Right lung (tissue), 10 donors: ENCODE results near the gene SSPN. TPM values are rescaled to one million over a fixed set of nuclear protein-coding genes. Genes with fewer than 3 reads are reported as not detected.

Source experiments
- DNase-seq, 2 donors: peaks; one replicate each; pipeline ENCODE4 v3.0.0-alpha.2; 2013
- long read RNA-seq, 8 donors: transcript quantifications; one replicate each; lab custom pipeline, GENCODE V29; 2026
- polyA plus RNA-seq, 5 donors: library from polyadenylated mRNA; unstranded; fragments of 120-200 nt; gene quantifications; one replicate each; pipeline versions ENCODE4 v1.2.1 to v1.2.3, GENCODE V29; 2013; ENCODE audit warnings: inconsistent platforms in 1 of 5, low replicate concordance in 1 of 5; ENCODE audit not compliant: insufficient read length in 5 of 5, insufficient read depth in 1 of 5

Gene SSPN, protein sequence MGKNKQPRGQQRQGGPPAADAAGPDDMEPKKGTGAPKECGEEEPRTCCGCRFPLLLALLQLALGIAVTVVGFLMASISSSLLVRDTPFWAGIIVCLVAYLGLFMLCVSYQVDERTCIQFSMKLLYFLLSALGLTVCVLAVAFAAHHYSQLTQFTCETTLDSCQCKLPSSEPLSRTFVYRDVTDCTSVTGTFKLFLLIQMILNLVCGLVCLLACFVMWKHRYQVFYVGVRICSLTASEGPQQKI
- polyA plus RNA-seq = 10 to 100 TPM; 10.4 to 16.9 (median 14.6) TPM
- long read RNA-seq, donor 1, full-length matches to known transcripts = 7 of 7 reads
- long read RNA-seq, donor 1, partial matches to known transcripts = 0 of 7 reads
- long read RNA-seq, donor 1, other reads (novel, unspliced or antisense) = 0 of 7 reads
- long read RNA-seq, donor 2, partial matches to known transcripts = 0 of 4 reads
- long read RNA-seq, donor 2, other reads (novel, unspliced or antisense) = 0 of 4 reads
- long read RNA-seq, donor 3, partial matches to known transcripts = 0 of 2 reads
- long read RNA-seq, donor 3, other reads (novel, unspliced or antisense) = 0 of 2 reads
- long read RNA-seq, donor 4, partial matches to known transcripts = 0 of 4 reads
- long read RNA-seq, donor 4, other reads (novel, unspliced or antisense) = 0 of 4 reads
- long read RNA-seq, donor 5, transcript SSPN-201 (3 exons, 2,788 nt) = major isoform, 6 of 6 reads
- long read RNA-seq, donor 5, partial matches to known transcripts = 0 of 6 reads
- long read RNA-seq, donor 5, other reads (novel, unspliced or antisense) = 0 of 6 reads
- long read RNA-seq, donor 6, transcript SSPN-201 (3 exons, 2,788 nt) = major isoform, 7 of 7 reads
- long read RNA-seq, donor 6, partial matches to known transcripts = 0 of 7 reads
- long read RNA-seq, donor 6, other reads (novel, unspliced or antisense) = 0 of 7 reads
- long read RNA-seq, donor 7, partial matches to known transcripts = 0 of 2 reads
- long read RNA-seq, donor 7, other reads (novel, unspliced or antisense) = 0 of 2 reads
- long read RNA-seq, donor 8 = 0 reads

GRCh38 chr12:26195250-26195640 lies at the start of gene SSPN:
TSS of gene SSPN (plus strand) at chr12:26195573. CDS start at chr12:26195673, 100 bp downstream.
- peak; percentile 66 to 78 for DNase-seq

DNA sequence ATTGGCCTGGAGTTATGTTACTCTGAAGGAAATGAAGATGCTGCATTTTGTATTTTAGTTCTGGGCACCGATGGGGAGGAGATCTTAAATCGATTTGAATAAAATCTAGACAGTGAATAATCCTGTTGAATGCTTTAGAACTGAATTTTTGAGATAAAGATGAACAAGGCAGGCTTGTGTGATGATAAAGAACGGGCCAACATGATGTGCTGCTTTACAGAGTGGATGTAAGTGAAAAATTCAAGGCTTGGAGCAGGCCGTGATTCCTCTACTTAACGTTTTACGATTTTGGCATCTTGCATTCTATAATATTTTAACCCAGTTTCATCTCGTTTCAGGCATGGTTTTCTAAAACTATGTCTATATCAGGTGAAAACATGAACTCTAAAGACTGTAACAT lies 47.1 kb upstream of the SSPN start:
- no peak for DNase-seq

GRCh38 chr12:26149968-26150500 lies 45.3 kb upstream of the SSPN start:
- no peak for DNase-seq

DNA sequence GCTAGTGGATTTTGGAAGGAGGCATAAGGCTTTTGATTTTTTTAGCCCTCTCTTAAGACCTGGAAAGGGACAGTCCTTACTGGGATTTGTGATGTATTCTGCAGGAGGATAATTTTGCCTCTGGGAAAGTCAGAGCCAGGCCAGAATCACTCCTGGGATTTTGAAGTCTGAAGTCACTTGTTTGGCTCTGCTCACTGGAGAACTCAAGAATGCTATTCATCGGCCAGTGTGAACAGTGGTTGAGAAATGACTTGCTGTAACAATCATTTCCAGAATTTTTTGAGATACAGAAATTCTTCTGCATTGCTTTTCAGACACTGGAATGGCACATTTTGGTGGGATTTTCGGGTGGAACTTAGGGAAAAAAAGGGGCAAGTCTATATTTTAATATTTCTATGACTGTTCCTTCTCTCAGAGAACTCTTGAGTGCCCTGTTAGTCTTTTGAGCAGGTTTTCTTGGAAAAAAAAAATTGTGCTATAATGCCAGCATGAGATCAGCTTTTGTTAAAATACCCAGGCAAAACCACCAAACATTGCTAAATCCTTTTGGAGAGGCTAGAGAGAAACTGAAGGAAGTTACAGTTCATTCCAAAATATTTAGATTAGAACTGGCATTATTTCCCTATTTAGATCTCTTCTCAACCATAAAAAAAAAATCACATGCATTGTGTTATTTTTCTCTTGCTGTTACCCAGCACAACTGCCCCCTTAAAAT lies 44.5 kb upstream of the SSPN start:
- no peak for DNase-seq

- no peak for DNase-seq
Observed at GRCh38 chr12:26152507-26153102, 42.8 kb upstream of the SSPN start.

GRCh38 chr12:26153421-26154154 lies 41.8 kb upstream of the SSPN start:
- no peak for DNase-seq

- DNase-seq = no peak
Observed at GRCh38 chr12:26156201-26156871, 39.0 kb upstream of the SSPN start.

GRCh38 chr12:26157001-26157400 lies 38.4 kb upstream of the SSPN start:
- no peak for DNase-seq

- DNase-seq = no peak
Observed at GRCh38 chr12:26158078-26158764, 37.2 kb upstream of the SSPN start.

GRCh38 chr12:26162174-26162573 lies 33.2 kb upstream of the SSPN start:
- no peak for DNase-seq

- no peak for DNase-seq
Observed at GRCh38 chr12:26162905-26163304, 32.5 kb upstream of the SSPN start.

- no peak for DNase-seq
Observed at GRCh38 chr12:26164118-26164517, 31.3 kb upstream of the SSPN start.

GRCh38 chr12:26172013-26172412 lies 23.4 kb upstream of the SSPN start:
- no peak for DNase-seq

GRCh38 chr12:26172539-26172938 lies 22.8 kb upstream of the SSPN start:
- no peak for DNase-seq

DNA sequence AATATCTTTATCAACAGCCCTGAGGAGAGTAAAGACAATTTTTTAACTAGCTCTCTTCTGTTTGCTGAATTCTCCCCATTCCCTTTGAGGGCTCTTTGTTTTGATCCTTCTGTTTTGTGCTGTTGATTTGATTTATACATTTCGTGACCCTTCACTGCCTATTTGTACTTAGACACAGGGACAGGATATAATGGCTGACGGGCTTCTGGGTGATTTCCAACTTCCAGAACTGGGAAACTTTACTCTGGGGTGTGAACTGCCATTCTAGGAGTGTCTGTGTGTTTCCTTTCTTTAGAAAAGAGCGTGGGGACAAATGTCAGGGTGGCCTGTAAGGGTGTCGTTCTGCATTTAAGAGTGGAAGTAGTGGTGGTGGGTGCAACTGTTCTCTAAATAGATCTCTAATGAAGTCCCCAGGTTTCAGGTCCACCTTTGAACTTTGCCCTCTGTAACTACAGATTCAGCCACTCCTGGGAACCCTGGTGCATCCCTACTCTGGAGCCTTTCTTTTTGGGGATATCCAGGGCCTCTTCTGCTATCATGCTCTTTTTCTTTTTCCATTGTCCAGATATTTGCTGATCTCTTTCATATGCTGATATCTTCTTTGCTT lies 22.3 kb upstream of the SSPN start:
- no peak for DNase-seq

GRCh38 chr12:26176725-26177124 lies 18.6 kb upstream of the SSPN start:
- no peak for DNase-seq

DNA sequence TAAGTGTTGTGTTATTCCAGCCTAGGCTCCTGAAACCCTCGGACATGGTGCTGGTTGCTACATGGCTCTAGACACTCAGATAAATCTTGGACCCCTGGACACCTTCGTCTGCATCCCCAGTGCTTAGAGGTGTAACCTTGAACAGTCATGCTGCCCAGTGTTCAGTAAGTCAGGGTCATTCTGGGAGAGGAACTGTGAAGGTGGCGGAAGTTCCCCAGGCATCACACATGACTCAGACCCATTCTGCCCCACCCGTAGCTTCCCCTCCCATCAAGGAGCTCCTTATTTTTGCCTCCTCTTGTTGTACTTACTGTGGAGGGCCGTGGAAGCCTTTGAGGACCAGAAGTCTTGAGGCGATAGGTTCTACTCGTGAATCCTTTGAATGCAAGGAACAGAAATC lies 18.1 kb upstream of the SSPN start:
- no peak for DNase-seq

DNA sequence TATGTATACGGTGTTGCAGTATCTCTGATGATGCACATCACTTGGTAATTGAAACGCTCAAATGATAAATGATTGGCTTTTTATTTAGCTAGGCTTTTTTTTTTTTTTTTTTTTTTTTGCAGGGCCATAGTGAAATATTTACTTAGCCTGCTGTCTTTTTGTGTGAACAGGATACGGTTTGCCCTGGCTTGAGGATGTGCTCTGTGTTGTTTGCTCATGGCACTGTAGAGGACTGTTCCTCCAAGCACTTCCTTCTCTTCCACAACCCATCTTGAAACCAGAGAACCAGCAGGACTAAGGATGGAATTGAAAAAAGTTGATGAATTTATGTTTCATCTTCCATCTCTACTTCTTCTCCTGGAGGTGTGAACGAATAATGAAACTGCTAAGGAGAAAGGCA lies 15.5 kb upstream of the SSPN start:
- DNase-seq = no peak

DNA sequence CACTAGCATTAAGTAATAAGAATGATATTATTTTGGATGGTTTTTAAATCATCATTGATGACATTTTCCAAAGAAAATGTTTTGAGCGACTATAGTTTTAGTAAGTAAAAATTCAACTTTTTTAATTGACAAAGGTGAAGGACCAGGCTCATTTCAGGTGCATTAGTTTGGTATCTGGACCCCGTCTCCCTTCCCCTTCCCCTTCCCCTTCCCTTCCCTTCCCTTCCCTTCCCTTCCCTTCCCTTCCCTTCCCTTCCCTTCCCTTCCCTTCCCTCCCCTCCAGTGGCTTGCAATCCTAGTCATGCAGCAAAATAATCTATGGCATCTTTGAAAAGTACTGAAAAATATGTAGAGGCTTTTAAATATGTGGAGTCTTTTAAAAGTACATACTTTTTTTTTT lies 13.0 kb upstream of the SSPN start:
- no peak for DNase-seq
